H1 (cell line): ENCODE data around the gene REEP2. TPM values are rescaled to one million over a fixed set of nuclear protein-coding genes. Genes with fewer than 3 reads are reported as not detected.

Source experiments
- CTCF ChIA-PET: fragments of 300-600 bp; sonication (Branson Sonifier 250); formaldehyde crosslinking; loops from one replicate; lab custom pipeline; 2021; ENCODE audit not compliant: partially characterized antibody; lab: Charles Lee
- POLR2A ChIA-PET: fragments of 300-600 bp; sonication (Branson Sonifier 250); formaldehyde crosslinking; loops from one replicate; lab custom pipeline; 2021; ENCODE audit warnings: inconsistent platforms; ENCODE audit not compliant: partially characterized antibody; lab: Charles Lee
- DNase-seq, 2 experiments: peaks; one replicate each; pipeline versions ENCODE4 v3.0.0 to v3.0.0-alpha.2; 2010 to 2022; ENCODE audit warnings: low spot score in 2 of 2, low read depth in 1 of 2, mixed read lengths in 1 of 2
- FAIRE-seq: peaks from 2 replicates; lab custom pipeline; 2011; peaks lifted over from hg19 to GRCh38; lab: Jason Lieb, UNC
- H2AFZ ChIP-seq: 2 replicates; pipeline ENCODE4 v1.8.1; 2012; ENCODE audit warnings: low read length, inconsistent platforms
- H2AK5ac ChIP-seq: 2 replicates; pipeline ENCODE4 v1.6.1; 2013; ENCODE audit warnings: low read depth, low read length
- H2BK120ac ChIP-seq: replicated peaks from 2 replicates; pipeline ENCODE3; 2013; ENCODE audit warnings: low read depth, low read length, inconsistent platforms
- H2BK12ac ChIP-seq: 2 replicates; pipeline ENCODE4 v1.6.1; 2013; ENCODE audit warnings: low read depth, low read length
- H2BK15ac ChIP-seq: 2 replicates; pipeline ENCODE4 v1.6.1; 2013; ENCODE audit warnings: low read length
- H2BK20ac ChIP-seq: 2 replicates; pipeline ENCODE4 v1.6.1; 2013; ENCODE audit warnings: low read length
- H2BK5ac ChIP-seq: 2 replicates; pipeline ENCODE4 v1.6.1; 2013; ENCODE audit warnings: low read depth, low read length
- H3K14ac ChIP-seq: 2 replicates; pipeline ENCODE4 v1.6.1; 2013; ENCODE audit warnings: inconsistent platforms; ENCODE audit not compliant: insufficient read length
- H3K18ac ChIP-seq: 2 replicates; pipeline ENCODE4 v1.6.1; 2013; ENCODE audit warnings: low read length; ENCODE audit errors: extremely low read depth
- H3K23ac ChIP-seq: 2 replicates; pipeline ENCODE4 v1.6.1; 2013; ENCODE audit warnings: inconsistent platforms; ENCODE audit not compliant: insufficient read length
- H3K23me2 ChIP-seq: 2 replicates; pipeline ENCODE4 v1.6.1; 2013; ENCODE audit warnings: low read depth, low read length
- H3K27ac ChIP-seq: 2 replicates; pipeline ENCODE4 v1.6.1; 2011; ENCODE audit warnings: low read depth, low read length, inconsistent platforms
- H3K27me3 ChIP-seq, 4 experiments: replicated peaks in 1 of 4; 1 replicate in 1 of 4; 2 replicates in 3 of 4; pipeline versions ENCODE4 v1.6.1 to v1.8.1; 2011 to 2013; ENCODE audit warnings: low read length in 3 of 4, mild to moderate bottlenecking in 3 of 4, inconsistent platforms in 2 of 4, mixed read lengths in 2 of 4, moderate library complexity in 1 of 4; ENCODE audit not compliant: control insufficient read depth in 3 of 4, insufficient read depth in 3 of 4; ENCODE audit errors: extremely low read depth in 1 of 4
- H3K36me3 ChIP-seq, 4 experiments: 2 replicates each; pipeline versions ENCODE4 v1.6.1 to v1.8.1; 2011 to 2013; ENCODE audit warnings: mild to moderate bottlenecking in 4 of 4, low read length in 3 of 4, moderate library complexity in 2 of 4, control low read depth in 1 of 4, inconsistent platforms in 1 of 4; ENCODE audit not compliant: insufficient read depth in 4 of 4, control insufficient read depth in 2 of 4
- H3K4ac ChIP-seq: replicated peaks from 2 replicates; pipeline ENCODE3; 2013; ENCODE audit warnings: low read length, low read depth, mixed read lengths, inconsistent platforms; ENCODE audit not compliant: insufficient read length
- H3K4me1 ChIP-seq, 4 experiments: replicated peaks in 1 of 4; 1 replicate in 1 of 4; 2 replicates in 3 of 4; pipeline versions ENCODE4 v1.6.1 to v1.8.1; 2011 to 2013; ENCODE audit warnings: low read length in 3 of 4, inconsistent platforms in 2 of 4, mixed read lengths in 1 of 4; ENCODE audit not compliant: insufficient read depth in 4 of 4, control insufficient read depth in 3 of 4
- H3K4me2 ChIP-seq, 2 experiments: 2 replicates each; pipeline versions ENCODE4 v1.6.1 to v1.8.1; 2011 to 2013; ENCODE audit warnings: low read depth in 2 of 2, low read length in 2 of 2, control low read depth in 1 of 2, inconsistent platforms in 1 of 2, mild to moderate bottlenecking in 1 of 2; ENCODE audit not compliant: insufficient read depth in 1 of 2
- H3K4me3 ChIP-seq, 4 experiments: fragments of 200-600, 300-600 bp in 1 of 4; sonication (generic), shearing (Covaris generic), sonication (Bioruptor Twin) in 1 of 4; 2 replicates each; pipeline versions ENCODE4 v1.5.1 to v1.8.1; 2011 to 2016; ENCODE audit warnings: low read length in 4 of 4, low read depth in 3 of 4, control low read depth in 2 of 4, inconsistent platforms in 2 of 4, mild to moderate bottlenecking in 2 of 4, mixed read lengths in 1 of 4, moderate library complexity in 1 of 4; ENCODE audit not compliant: insufficient read depth in 2 of 4; ENCODE audit errors: extremely low read depth in 1 of 4
- H3K56ac ChIP-seq: replicated peaks from 2 replicates; pipeline ENCODE3; 2013; ENCODE audit warnings: low read depth, mild to moderate bottlenecking, mixed read lengths, low read length, inconsistent platforms; ENCODE audit not compliant: insufficient read length
- H3K79me1 ChIP-seq: 2 replicates; pipeline ENCODE4 v1.6.1; 2013; ENCODE audit warnings: low read depth, low read length, control low read depth
- H3K79me2 ChIP-seq, 2 experiments: 2 replicates each; pipeline versions ENCODE4 v1.6.1 to v1.8.1; 2012 to 2013; ENCODE audit warnings: low read length in 2 of 2, mild to moderate bottlenecking in 2 of 2, inconsistent platforms in 1 of 2; ENCODE audit not compliant: insufficient read depth in 2 of 2, control insufficient read depth in 1 of 2
- H3K9ac ChIP-seq, 4 experiments: replicated peaks in 1 of 4; 1 replicate in 1 of 4; 2 replicates in 3 of 4; pipeline versions ENCODE4 v1.6.1 to v1.8.1; 2011 to 2013; ENCODE audit warnings: low read depth in 3 of 4, low read length in 3 of 4, control low read depth in 2 of 4, mild to moderate bottlenecking in 2 of 4, moderate library complexity in 2 of 4, inconsistent platforms in 1 of 4; ENCODE audit errors: extremely low read depth in 1 of 4
- H3K9me3 ChIP-seq, 2 experiments: 2 replicates each; pipeline versions ENCODE4 v1.6.1 to v1.8.1; 2012 to 2013; ENCODE audit warnings: mild to moderate bottlenecking in 2 of 2, moderate library complexity in 2 of 2, control low read depth in 1 of 2, inconsistent platforms in 1 of 2, low read depth in 1 of 2, low read length in 1 of 2, mixed read lengths in 1 of 2; ENCODE audit not compliant: insufficient read depth in 2 of 2
- H4K20me1 ChIP-seq, 2 experiments: replicated peaks in 1 of 2; 2 replicates each; pipeline versions ENCODE3 to v1.8.1; 2011 to 2013; ENCODE audit warnings: inconsistent platforms in 2 of 2, low read length in 2 of 2, mild to moderate bottlenecking in 1 of 2; ENCODE audit not compliant: insufficient read depth in 2 of 2, control insufficient read depth in 1 of 2
- H4K5ac ChIP-seq: 2 replicates; pipeline ENCODE4 v1.6.1; 2013; ENCODE audit warnings: low read length, low read depth, mixed read lengths, inconsistent platforms; ENCODE audit not compliant: insufficient read length
- H4K8ac ChIP-seq: 2 replicates; pipeline ENCODE4 v1.8.0; 2013; ENCODE audit warnings: mild to moderate bottlenecking, moderate library complexity, low read length, inconsistent platforms; ENCODE audit not compliant: insufficient read depth; ENCODE audit errors: extremely low read depth
- H4K91ac ChIP-seq: replicated peaks from 2 replicates; pipeline ENCODE3; 2013; ENCODE audit warnings: low read length, mixed read lengths, inconsistent platforms; ENCODE audit not compliant: insufficient read length
- EZH2 ChIP-seq: fragments of 200-600 bp; sonication (generic); IDR thresholded peaks from 2 replicates; pipeline ENCODE4 v1.7.1; 2012; ENCODE audit warnings: low read depth, mild to moderate bottlenecking, moderate library complexity, low read length, inconsistent platforms; ENCODE audit not compliant: severe bottlenecking
- GABPA ChIP-seq: IDR thresholded peaks from 2 replicates; pipeline ENCODE4 v1.6.1; 2011; ENCODE audit warnings: mild to moderate bottlenecking, low read length, moderate library complexity, borderline replicate concordance; ENCODE audit not compliant: insufficient read depth
- NANOG ChIP-seq: IDR thresholded peaks from 2 replicates; pipeline ENCODE4 v1.6.1; 2011; ENCODE audit warnings: low read length, low read depth, mild to moderate bottlenecking, inconsistent platforms; ENCODE audit not compliant: insufficient read depth, poor library complexity, severe bottlenecking
- SIRT6 ChIP-seq: IDR thresholded peaks from one replicate; pipeline ENCODE4 v1.7.1; 2012; ENCODE audit warnings: low read length, inconsistent platforms
- TBP ChIP-seq: IDR thresholded peaks from 2 replicates; pipeline ENCODE4 v1.6.1; 2011; ENCODE audit warnings: low read depth, low read length, improper control_type of control experiment
- TEAD4 ChIP-seq: IDR thresholded peaks from 2 replicates; pipeline ENCODE4 v1.6.1; 2012; ENCODE audit warnings: low read depth, low read length, inconsistent platforms, mixed read lengths
- WGBS, 2 experiments: shearing (Covaris generic) in 1 of 2; methylation state at CpG; one replicate each; pipeline versions ENCODE4 v1.1.6 to v1.1.7; 2013 to 2015; ENCODE audit warnings: low lambda C conversion rate in 2 of 2, mixed read lengths in 2 of 2, inconsistent platforms in 1 of 2, low coverage in 1 of 2, missing lambda C conversion rate in 1 of 2; ENCODE audit not compliant: insufficient replicate concordance in 2 of 2, insufficient coverage in 1 of 2, insufficient read length in 1 of 2; ENCODE audit errors: extremely low coverage in 1 of 2, missing lambda C conversion rate in 1 of 2; 5-methylcytosine and 5-hydroxymethylcytosine counted together
- long read RNA-seq, 2 experiments: library from RNA in 1 of 2; library from capped mRNA in 1 of 2; stranded (forward); transcript quantifications; one replicate each; pipeline ENCODE4 v2.0.0, GENCODE V29; 2021; ENCODE audit warnings: inconsistent platforms in 1 of 2
- polyA minus RNA-seq, 3 experiments: library from RNA; depleted of rRNA, polyadenylated mRNA; stranded (reverse); fragments of >200 nt; gene quantifications; 1 replicate in 2 of 3; 2 replicates in 1 of 3; pipeline ENCODE4 v1.2.3, GENCODE V29; 2011
- polyA plus RNA-seq, 7 experiments: library from polyadenylated mRNA; depleted of rRNA in 3 of 7; stranded (reverse) in 5 of 7; unstranded in 2 of 7; fragments of >200 nt in 5 of 7; fragments of 200-250 nt in 2 of 7; gene quantifications; 1 replicate in 5 of 7; 2 replicates in 1 of 7; 4 replicates in 1 of 7; pipeline versions ENCODE4 v1.2.1 to v1.2.3, GENCODE V29; 2011 to 2013; ENCODE audit warnings: missing spikeins in 2 of 7, mixed read lengths in 2 of 7
- total RNA-seq: library from RNA; stranded (reverse); fragmentation: NEBNext Ultra II Directional; extraction: Animal tissue kit (Norgen Biotek cat#: 25700); gene quantifications from 2 replicates; pipeline ENCODE4 v1.2.1, GENCODE V29; 2021

REEP2 gene, protein sequence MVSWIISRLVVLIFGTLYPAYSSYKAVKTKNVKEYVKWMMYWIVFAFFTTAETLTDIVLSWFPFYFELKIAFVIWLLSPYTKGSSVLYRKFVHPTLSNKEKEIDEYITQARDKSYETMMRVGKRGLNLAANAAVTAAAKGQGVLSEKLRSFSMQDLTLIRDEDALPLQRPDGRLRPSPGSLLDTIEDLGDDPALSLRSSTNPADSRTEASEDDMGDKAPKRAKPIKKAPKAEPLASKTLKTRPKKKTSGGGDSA
- total RNA-seq (40.2 and 41.4 TPM in 2 replicates), polyA plus RNA-seq (2011; rRNA removed) (26.5 and 44.7 TPM in 2 replicates), polyA minus RNA-seq (2011; rRNA and poly(A)+ RNA removed) (39.8 and 60.9 TPM in 2 replicates)
- 38.9 TPM for polyA plus RNA-seq (2011; cell fraction: cytosol; rRNA removed)
- polyA plus RNA-seq (2011; cell fraction: nucleus; rRNA removed): 64.2 TPM
- 29.7 to 48.4 TPM (median 41.9 TPM) in 4 replicates for polyA plus RNA-seq (2012, experiment 1 of 2)
- 34.3 TPM for polyA plus RNA-seq (2012, experiment 2 of 2)
- 29.8 TPM for polyA plus RNA-seq (2013, experiment 1 of 2)
- 32.6 TPM for polyA plus RNA-seq (2013, experiment 2 of 2)
- 26.1 TPM for polyA minus RNA-seq (2011; cell fraction: cytosol; rRNA and poly(A)+ RNA removed)
- 15.0 TPM for polyA minus RNA-seq (2011; cell fraction: nucleus; rRNA and poly(A)+ RNA removed)
- long read RNA-seq, experiment 1, transcript REEP2-202 (8 exons, 2,170 nt): major isoform, 6 of 35 reads
- long read RNA-seq, experiment 1, partial matches to known transcripts: 2 of 35 reads
- long read RNA-seq, experiment 1, other reads (novel, unspliced or antisense): 21 of 35 reads
- long read RNA-seq, experiment 2: 0 reads

- H3K79me2 ChIP-seq: no peaks in the 10 kb centered on the region
- peak within 1 kb of the TSS; percentile 36 for H3K4ac ChIP-seq
- H2BK20ac ChIP-seq: no peak within 1 kb of the TSS
- no peak within 1 kb of the TSS for H4K5ac ChIP-seq
- H3K4me3 ChIP-seq: peak within 1 kb of the TSS; percentile 74 to 98 (median 84)
- H3K36me3 ChIP-seq: peaks cover 4 to 16% (median 10%) of the 10 kb centered on the region in 4 experiments; a peak in 7 of 8 replicates
- 2% methylated on average over 32 of the region's 65 CpGs; no CpG with 5 or more reads in 1 of the 2 experiments for WGBS, 2 experiments
- H3K79me1 ChIP-seq: 0 out of 2 replicates have a peak, but pooled peaks cover 3% of the 10 kb centered on the region
- H3K9ac ChIP-seq: peak within 1 kb of the TSS; percentile 34 to 74 (median 41); a peak in 4 of 7 replicates
- H3K14ac ChIP-seq: no peak within 1 kb of the TSS
- H3K56ac ChIP-seq: peak within 1 kb of the TSS; percentile 85
- peak within 1 kb of the TSS; percentile 97 to 99 for H3K4me2 ChIP-seq
- H2AFZ ChIP-seq: peak within 1 kb of the TSS; percentile 87; the same call in 1 of the 2 replicates
- no peak within 1 kb of the TSS for H2BK5ac ChIP-seq
- H2BK15ac ChIP-seq: no peak within 1 kb of the TSS
- no peak within 1 kb of the TSS for H3K23ac ChIP-seq
- H3K9me3 ChIP-seq: no peaks in the 10 kb centered on the region
- peak; percentile 34 to 72 for DNase-seq
- peak within 1 kb of the TSS; percentile 71 for H3K18ac ChIP-seq
- H4K91ac ChIP-seq: no peak within 1 kb of the TSS
- no peak within 1 kb of the TSS for H2AK5ac ChIP-seq
- no peak within 1 kb of the TSS for H4K8ac ChIP-seq
- H2BK120ac ChIP-seq: no peak within 1 kb of the TSS
- H2BK12ac ChIP-seq: no peak within 1 kb of the TSS
- FAIRE-seq: no peak
- POLR2A ChIA-PET: interaction anchor here (0.8 to 4.0 kb wide), 19 partner anchors 9 to 260 kb away, joined by 3 to 22 read pairs (median 5); partner anchors contain the start of genes BRD8, CDC25C, EGR1 and ETF1
- peaks cover 3% of the 10 kb centered on the region in 2 experiments for H4K20me1 ChIP-seq
- H3K4me1 ChIP-seq: peaks cover 0 to 20% (median 14%) of the 10 kb centered on the region in 4 experiments; a peak in 6 of 7 replicates
- H3K27ac ChIP-seq: no peak within 1 kb of the TSS
- H3K23me2 ChIP-seq: peaks cover 13% of the 10 kb centered on the region
- no peaks in the 10 kb centered on the region for H3K27me3 ChIP-seq
- CTCF ChIA-PET: interaction anchor here (0.7 to 3.2 kb wide), 9 partner anchors 9 to 329 kb away, joined by 3 to 34 read pairs (median 3); no protein-coding TSS in a partner anchor
- no peak for TF ChIP-seq TEAD4
- TF ChIP-seq GABPA: no peak
- no peak for TF ChIP-seq SIRT6
- no peak for TF ChIP-seq EZH2
- TF ChIP-seq NANOG: no peak
- no peak for TF ChIP-seq TBP
These were observed at the start of gene REEP2 for GRCh38 chr5:138438724-138439476. TSS of gene REEP2 (plus strand) at chr5:138439057. CDS start at chr5:138439209, 152 bp downstream.
